Glutamatergic neuron (in vitro differentiated cells): ENCODE measurements around the gene KLHL7. TPM values are rescaled to one million over a fixed set of nuclear protein-coding genes. Genes with fewer than 3 reads are reported as not detected.
"Not testable (repeated sequence)": the region's sequence is repeated elsewhere in the genome, so short reads cannot be mapped to it uniquely, and the experiment has no call there.

ENCODE experiments used
- DNase-seq: peaks from one replicate; pipeline ENCODE4 v3.0.0; 2022
- H3K27ac Mint-ChIP-seq: one replicate; pipeline ENCODE4 v1.8.0; 2020; ENCODE audit warnings: mild to moderate bottlenecking, mixed read lengths, inconsistent platforms; ENCODE audit not compliant: unreplicated experiment
- H3K27me3 Mint-ChIP-seq: one replicate; pipeline ENCODE4 v1.8.0; 2020; ENCODE audit warnings: mild to moderate bottlenecking, moderate library complexity, mixed read lengths, inconsistent platforms; ENCODE audit not compliant: unreplicated experiment
- H3K36me3 Mint-ChIP-seq: one replicate; pipeline ENCODE4 v1.8.0; 2020; ENCODE audit warnings: mild to moderate bottlenecking, mixed read lengths, inconsistent platforms; ENCODE audit not compliant: unreplicated experiment
- H3K4me1 Mint-ChIP-seq: one replicate; pipeline ENCODE4 v1.8.0; 2020; ENCODE audit warnings: mild to moderate bottlenecking, low read depth, mixed read lengths, inconsistent platforms; ENCODE audit not compliant: unreplicated experiment
- H3K4me3 Mint-ChIP-seq: one replicate; pipeline ENCODE4 v1.8.0; 2020; ENCODE audit warnings: mild to moderate bottlenecking, mixed read lengths, inconsistent platforms; ENCODE audit not compliant: unreplicated experiment
- H3K9me3 Mint-ChIP-seq: one replicate; pipeline ENCODE4 v1.8.0; 2020; ENCODE audit warnings: mild to moderate bottlenecking, moderate library complexity, mixed read lengths, inconsistent platforms; ENCODE audit not compliant: unreplicated experiment
- CTCF ChIP-seq: fragments of 200-600 bp; sonication (generic); IDR thresholded peaks from one replicate; pipeline ENCODE4 v1.5.0; 2021; ENCODE audit not compliant: partially characterized antibody, unreplicated experiment
- total RNA-seq: library from RNA; stranded (reverse); fragmentation: NEBNext Ultra II Directional; extraction: Animal tissue kit (Norgen Biotek cat#: 25700); gene quantifications from one replicate; pipeline ENCODE4 v1.2.1, GENCODE V29; 2021; ENCODE audit not compliant: unreplicated experiment

The KLHL7 gene
- total RNA-seq, 1 donor from 2014 or later = 86.7 TPM

- no peaks in the 10 kb centered on the region for H3K36me3 Mint-ChIP-seq
- no peak for DNase-seq
- no peaks in the 10 kb centered on the region for H3K9me3 Mint-ChIP-seq
- H3K27me3 Mint-ChIP-seq = peaks cover 4% of the 10 kb centered on the region
- no peak overlapping the region for H3K27ac Mint-ChIP-seq
- H3K4me3 Mint-ChIP-seq = no peak overlapping the region
- no peaks in the 10 kb centered on the region for H3K4me1 Mint-ChIP-seq
- TF ChIP-seq CTCF = no peak
These were observed 17.9 kb downstream of the KLHL7 start for GRCh38 chr7:23123465-23123864.

GRCh38 chr7:23129036-23129435 is 23.5 kb downstream of the KLHL7 start:
- Mint-ChIP-seq H3K27ac (no peak overlapping the region), H3K4me1 (no peaks in the 10 kb centered on the region), H3K9me3 (peaks cover 1% of the 10 kb centered on the region), H3K27me3 (peaks cover 4% of the 10 kb centered on the region), H3K4me3 (no peak overlapping the region), H3K36me3 (peaks cover 13% of the 10 kb centered on the region)
- no peak for DNase-seq
- no peak for TF ChIP-seq CTCF

GRCh38 chr7:23131799-23132198 is 26.2 kb downstream of the KLHL7 start:
- peaks cover 13% of the 10 kb centered on the region for H3K36me3 Mint-ChIP-seq
- H3K4me1 Mint-ChIP-seq, DNase-seq, H3K4me3 Mint-ChIP-seq, H3K27me3 Mint-ChIP-seq, H3K9me3 Mint-ChIP-seq, H3K27ac Mint-ChIP-seq: not testable (repeated sequence)

- no peaks in the 10 kb centered on the region for H3K27me3 Mint-ChIP-seq
- no peak overlapping the region for H3K4me3 Mint-ChIP-seq
- H3K4me1 Mint-ChIP-seq = no peaks in the 10 kb centered on the region
These were observed 28.2 kb downstream of the KLHL7 start for GRCh38 chr7:23133797-23134196.

GRCh38 chr7:23135755-23136154 is 30.2 kb downstream of the KLHL7 start:
- Mint-ChIP-seq H3K36me3 (peaks cover 13% of the 10 kb centered on the region), H3K4me3 (no peak overlapping the region), H3K9me3 (peaks cover 1% of the 10 kb centered on the region), H3K27me3 (no peaks in the 10 kb centered on the region), H3K4me1 (no peaks in the 10 kb centered on the region), H3K27ac (no peak overlapping the region)
- DNase-seq = no peak
- no peak for TF ChIP-seq CTCF

More at GRCh38 chr7:23133797-23134196, 28.2 kb downstream of the KLHL7 start:
- peaks cover 13% of the 10 kb centered on the region for H3K36me3 Mint-ChIP-seq
- no peak for DNase-seq
- TF ChIP-seq CTCF = no peak
- H3K9me3 Mint-ChIP-seq = peaks cover 1% of the 10 kb centered on the region
- no peak overlapping the region for H3K27ac Mint-ChIP-seq

- no peak overlapping the region for H3K4me3 Mint-ChIP-seq
- TF ChIP-seq CTCF = no peak
- H3K4me1 Mint-ChIP-seq = no peaks in the 10 kb centered on the region
- peaks cover 13% of the 10 kb centered on the region for H3K36me3 Mint-ChIP-seq
- no peak for DNase-seq
- no peak overlapping the region for H3K27ac Mint-ChIP-seq
- peaks cover 1% of the 10 kb centered on the region for H3K9me3 Mint-ChIP-seq
- H3K27me3 Mint-ChIP-seq = no peaks in the 10 kb centered on the region
These were observed 30.6 kb downstream of the KLHL7 start for GRCh38 chr7:23136216-23136615.
